Measurements from ENCODE around the gene UFSP1. TPM values are rescaled to one million over a fixed set of nuclear protein-coding genes. Genes with fewer than 3 reads are reported as not detected.

Gene UFSP1
- total and polyA plus RNA-seq, 2 of the 13 experiments (the other 11 are each of a cell fraction or from before 2014, with no cell fraction given) = 0.65 to 3.3 TPM

DNA sequence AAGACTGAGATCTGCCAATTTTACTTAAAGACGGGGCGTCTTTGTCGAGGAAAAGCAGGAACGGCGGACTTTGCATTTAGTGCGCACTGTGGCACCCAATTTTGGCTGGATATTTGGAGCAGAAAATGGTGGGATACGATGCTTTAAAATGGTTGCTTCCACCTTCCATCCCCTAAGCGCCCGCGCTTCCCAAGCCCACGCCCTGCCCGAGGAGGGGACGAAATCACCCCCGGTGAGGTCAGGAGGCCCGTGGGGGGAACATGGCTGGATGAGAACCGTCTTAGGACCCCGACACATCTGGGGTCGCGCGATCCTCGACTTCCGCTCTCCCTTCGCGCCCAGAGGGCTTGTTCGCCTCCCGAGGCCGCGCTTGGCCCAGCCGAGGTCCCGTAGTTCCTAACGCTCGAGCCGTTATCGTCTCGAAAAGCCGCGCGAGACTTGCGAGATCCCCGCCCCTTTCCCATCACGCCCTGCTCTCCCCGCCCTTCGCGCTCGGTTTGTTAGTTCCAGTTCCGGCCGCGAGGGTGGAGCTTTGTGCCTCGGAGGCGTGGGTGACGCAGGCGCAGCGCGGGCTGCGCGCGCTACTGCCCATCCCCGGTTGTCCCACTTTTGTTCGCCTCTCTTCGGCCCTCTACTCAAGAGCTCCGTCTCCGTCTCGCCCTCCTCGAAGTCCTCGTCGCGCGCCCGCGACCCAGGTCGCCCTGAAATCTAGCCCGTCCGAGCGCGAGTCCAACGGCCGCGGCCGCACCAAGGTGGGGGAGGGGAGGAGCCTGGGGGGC lies 14.7 kb downstream of the UFSP1 start, which contains the start of gene SRRT (continued):
- TF ChIP-seq, protein P1, sequence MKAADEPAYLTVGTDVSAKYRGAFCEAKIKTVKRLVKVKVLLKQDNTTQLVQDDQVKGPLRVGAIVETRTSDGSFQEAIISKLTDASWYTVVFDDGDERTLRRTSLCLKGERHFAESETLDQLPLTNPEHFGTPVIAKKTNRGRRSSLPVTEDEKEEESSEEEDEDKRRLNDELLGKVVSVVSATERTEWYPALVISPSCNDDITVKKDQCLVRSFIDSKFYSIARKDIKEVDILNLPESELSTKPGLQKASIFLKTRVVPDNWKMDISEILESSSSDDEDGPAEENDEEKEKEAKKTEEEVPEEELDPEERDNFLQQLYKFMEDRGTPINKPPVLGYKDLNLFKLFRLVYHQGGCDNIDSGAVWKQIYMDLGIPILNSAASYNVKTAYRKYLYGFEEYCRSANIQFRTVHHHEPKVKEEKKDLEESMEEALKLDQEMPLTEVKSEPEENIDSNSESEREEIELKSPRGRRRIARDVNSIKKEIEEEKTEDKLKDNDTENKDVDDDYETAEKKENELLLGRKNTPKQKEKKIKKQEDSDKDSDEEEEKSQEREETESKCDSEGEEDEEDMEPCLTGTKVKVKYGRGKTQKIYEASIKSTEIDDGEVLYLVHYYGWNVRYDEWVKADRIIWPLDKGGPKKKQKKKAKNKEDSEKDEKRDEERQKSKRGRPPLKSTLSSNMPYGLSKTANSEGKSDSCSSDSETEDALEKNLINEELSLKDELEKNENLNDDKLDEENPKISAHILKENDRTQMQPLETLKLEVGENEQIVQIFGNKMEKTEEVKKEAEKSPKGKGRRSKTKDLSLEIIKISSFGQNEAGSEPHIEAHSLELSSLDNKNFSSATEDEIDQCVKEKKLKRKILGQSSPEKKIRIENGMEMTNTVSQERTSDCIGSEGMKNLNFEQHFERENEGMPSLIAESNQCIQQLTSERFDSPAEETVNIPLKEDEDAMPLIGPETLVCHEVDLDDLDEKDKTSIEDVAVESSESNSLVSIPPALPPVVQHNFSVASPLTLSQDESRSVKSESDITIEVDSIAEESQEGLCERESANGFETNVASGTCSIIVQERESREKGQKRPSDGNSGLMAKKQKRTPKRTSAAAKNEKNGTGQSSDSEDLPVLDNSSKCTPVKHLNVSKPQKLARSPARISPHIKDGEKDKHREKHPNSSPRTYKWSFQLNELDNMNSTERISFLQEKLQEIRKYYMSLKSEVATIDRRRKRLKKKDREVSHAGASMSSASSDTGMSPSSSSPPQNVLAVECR (CRISPR knock-in tag; IDR thresholded peaks at IDR 0.05; ENCODE audit: borderline replicate concordance) = peak; percentile 90
- TF ChIP-seq REL (CRISPR knock-in tag; conservative IDR thresholded peaks at IDR 0.05) (peak; percentile 74; the same call in 1 of the 2 replicates), PCBP2 (optimal IDR thresholded peaks at IDR 0.05; ENCODE audit: low read depth, low read length, poor library complexity, severe bottlenecking) (no peak), CCDC6 (CRISPR knock-in tag; IDR thresholded peaks at IDR 0.05) (peak; percentile 80; the same call in 1 of the 2 replicates), CBFB (CRISPR knock-in tag; IDR thresholded peaks at IDR 0.05) (peak; percentile 71; the same call in 1 of the 2 replicates), ATRX (CRISPR knock-in tag; IDR thresholded peaks at IDR 0.05; ENCODE audit: borderline replicate concordance) (no peak), GATAD1 (CRISPR knock-in tag; IDR thresholded peaks at IDR 0.05) (peak; percentile 96), ZSCAN25 (CRISPR knock-in tag; IDR thresholded peaks at IDR 0.05) (0 out of 2 replicates have a peak, but pooled peaks have one; percentile 13), ZNF747 (CRISPR knock-in tag; IDR thresholded peaks at IDR 0.05; ENCODE audit: borderline replicate concordance) (peak; percentile 77; the same call in 1 of the 2 replicates)
- TF ChIP-seq, protein P2, sequence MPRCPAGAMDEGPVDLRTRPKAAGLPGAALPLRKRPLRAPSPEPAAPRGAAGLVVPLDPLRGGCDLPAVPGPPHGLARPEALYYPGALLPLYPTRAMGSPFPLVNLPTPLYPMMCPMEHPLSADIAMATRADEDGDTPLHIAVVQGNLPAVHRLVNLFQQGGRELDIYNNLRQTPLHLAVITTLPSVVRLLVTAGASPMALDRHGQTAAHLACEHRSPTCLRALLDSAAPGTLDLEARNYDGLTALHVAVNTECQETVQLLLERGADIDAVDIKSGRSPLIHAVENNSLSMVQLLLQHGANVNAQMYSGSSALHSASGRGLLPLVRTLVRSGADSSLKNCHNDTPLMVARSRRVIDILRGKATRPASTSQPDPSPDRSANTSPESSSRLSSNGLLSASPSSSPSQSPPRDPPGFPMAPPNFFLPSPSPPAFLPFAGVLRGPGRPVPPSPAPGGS (CRISPR knock-in tag; IDR thresholded peaks at IDR 0.05) = no peak
- TF ChIP-seq, protein P3, sequence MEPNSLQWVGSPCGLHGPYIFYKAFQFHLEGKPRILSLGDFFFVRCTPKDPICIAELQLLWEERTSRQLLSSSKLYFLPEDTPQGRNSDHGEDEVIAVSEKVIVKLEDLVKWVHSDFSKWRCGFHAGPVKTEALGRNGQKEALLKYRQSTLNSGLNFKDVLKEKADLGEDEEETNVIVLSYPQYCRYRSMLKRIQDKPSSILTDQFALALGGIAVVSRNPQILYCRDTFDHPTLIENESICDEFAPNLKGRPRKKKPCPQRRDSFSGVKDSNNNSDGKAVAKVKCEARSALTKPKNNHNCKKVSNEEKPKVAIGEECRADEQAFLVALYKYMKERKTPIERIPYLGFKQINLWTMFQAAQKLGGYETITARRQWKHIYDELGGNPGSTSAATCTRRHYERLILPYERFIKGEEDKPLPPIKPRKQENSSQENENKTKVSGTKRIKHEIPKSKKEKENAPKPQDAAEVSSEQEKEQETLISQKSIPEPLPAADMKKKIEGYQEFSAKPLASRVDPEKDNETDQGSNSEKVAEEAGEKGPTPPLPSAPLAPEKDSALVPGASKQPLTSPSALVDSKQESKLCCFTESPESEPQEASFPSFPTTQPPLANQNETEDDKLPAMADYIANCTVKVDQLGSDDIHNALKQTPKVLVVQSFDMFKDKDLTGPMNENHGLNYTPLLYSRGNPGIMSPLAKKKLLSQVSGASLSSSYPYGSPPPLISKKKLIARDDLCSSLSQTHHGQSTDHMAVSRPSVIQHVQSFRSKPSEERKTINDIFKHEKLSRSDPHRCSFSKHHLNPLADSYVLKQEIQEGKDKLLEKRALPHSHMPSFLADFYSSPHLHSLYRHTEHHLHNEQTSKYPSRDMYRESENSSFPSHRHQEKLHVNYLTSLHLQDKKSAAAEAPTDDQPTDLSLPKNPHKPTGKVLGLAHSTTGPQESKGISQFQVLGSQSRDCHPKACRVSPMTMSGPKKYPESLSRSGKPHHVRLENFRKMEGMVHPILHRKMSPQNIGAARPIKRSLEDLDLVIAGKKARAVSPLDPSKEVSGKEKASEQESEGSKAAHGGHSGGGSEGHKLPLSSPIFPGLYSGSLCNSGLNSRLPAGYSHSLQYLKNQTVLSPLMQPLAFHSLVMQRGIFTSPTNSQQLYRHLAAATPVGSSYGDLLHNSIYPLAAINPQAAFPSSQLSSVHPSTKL (CRISPR knock-in tag; IDR thresholded peaks at IDR 0.05) = peak; percentile 68
- TF ChIP-seq, protein P4, sequence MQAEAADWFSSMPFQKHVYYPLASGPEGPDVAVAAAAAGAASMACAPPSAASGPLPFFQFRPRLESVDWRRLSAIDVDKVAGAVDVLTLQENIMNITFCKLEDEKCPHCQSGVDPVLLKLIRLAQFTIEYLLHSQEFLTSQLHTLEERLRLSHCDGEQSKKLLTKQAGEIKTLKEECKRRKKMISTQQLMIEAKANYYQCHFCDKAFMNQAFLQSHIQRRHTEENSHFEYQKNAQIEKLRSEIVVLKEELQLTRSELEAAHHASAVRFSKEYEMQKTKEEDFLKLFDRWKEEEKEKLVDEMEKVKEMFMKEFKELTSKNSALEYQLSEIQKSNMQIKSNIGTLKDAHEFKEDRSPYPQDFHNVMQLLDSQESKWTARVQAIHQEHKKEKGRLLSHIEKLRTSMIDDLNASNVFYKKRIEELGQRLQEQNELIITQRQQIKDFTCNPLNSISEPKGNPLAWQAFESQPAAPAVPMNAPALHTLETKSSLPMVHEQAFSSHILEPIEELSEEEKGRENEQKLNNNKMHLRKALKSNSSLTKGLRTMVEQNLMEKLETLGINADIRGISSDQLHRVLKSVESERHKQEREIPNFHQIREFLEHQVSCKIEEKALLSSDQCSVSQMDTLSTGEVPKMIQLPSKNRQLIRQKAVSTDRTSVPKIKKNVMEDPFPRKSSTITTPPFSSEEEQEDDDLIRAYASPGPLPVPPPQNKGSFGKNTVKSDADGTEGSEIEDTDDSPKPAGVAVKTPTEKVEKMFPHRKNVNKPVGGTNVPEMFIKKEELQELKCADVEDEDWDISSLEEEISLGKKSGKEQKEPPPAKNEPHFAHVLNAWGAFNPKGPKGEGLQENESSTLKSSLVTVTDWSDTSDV (CRISPR knock-in tag; IDR thresholded peaks at IDR 0.05) = peak; percentile 59; the same call in 1 of the 2 replicates
- TF ChIP-seq, protein P5, sequence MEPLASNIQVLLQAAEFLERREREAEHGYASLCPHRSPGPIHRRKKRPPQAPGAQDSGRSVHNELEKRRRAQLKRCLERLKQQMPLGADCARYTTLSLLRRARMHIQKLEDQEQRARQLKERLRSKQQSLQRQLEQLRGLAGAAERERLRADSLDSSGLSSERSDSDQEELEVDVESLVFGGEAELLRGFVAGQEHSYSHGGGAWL (CRISPR knock-in tag; IDR thresholded peaks at IDR 0.05) = no peak

Data from HepG2 (cell line).